HG02970 (cell line): ENCODE results near the gene MAGOH.

ENCODE experiments used
- ATAC-seq: cut with Tn5 transposase; IDR thresholded peaks from one replicate; pipeline ENCODE4 v1.9.1; 2021; ENCODE audit warnings: mild to moderate bottlenecking, moderate library complexity, moderate number of reproducible peaks; ENCODE audit not compliant: unreplicated experiment, low FRiP score

The MAGOH gene

DNA sequence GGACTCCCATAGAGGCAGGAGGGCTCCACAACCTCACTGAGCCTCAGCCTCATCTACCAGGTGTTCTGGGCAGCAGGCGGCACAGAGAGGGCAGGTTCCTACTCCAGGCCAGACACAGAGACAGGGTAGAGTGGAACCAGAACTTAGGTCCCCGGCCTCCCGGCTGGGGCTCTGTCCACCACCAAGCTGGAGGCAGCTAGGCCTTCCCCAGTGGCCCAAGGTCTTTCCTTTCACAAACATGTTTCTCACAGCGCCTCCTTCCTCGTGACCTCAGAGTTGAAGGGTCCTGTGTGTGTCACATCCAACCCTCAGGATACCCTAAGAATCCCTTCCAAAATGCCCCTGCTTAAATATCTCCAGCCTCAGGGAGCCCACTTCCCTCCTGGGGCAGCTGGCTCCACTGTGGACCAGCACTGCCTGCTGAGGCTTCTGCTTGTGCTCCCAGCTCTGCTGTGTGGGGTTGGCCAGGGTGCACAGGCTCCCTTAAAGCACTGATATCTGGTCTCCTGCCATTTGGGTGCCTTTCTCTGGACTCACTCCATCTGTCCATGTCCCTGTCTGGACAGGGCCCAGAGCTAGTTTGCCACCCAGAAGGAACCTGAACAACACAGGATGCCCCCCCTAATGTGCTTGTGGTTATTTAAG is 33.2 kb upstream of the MAGOH start:
- ATAC-seq, result no peak

DNA sequence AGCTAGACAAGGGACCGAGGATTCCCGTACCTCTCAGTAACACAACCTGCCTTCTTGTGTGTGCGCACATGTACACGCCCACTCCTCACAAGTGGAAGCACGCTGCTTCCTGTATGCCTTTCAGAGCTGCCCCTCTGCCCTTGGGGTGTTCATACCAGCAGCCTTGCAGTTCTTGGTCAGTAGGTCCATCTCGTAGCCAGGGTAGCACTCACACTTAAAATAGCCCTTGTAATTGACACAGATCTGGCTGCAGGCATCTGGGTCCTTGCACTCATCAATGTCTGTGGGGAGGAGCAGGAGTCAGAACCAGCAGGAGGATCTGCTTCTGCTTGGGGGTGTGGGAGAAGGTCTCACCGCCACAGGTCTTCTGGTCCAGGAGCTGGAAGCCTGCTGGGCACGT is 32.6 kb upstream of the MAGOH start:
- no peak for ATAC-seq

DNA sequence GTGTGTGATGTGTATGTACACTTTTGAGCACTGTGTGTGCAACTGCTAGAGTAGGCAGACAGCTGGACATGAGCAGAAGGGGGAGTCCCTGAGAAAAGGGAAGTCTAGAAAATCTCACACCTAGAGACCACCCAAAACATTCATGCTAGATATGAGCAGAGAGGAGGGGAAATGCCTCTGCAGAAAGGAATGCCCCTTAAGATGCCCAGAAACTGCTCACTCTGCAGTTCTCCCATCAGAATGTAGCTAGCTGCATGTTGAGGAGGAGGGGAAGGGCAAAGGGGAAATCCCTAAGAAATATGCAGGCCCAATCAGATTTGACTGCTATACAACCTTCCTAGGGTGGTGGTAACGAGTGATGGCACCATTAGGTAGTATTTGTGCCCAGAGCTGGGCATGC is 31.8 kb upstream of the MAGOH start:
- ATAC-seq, result no peak

DNA sequence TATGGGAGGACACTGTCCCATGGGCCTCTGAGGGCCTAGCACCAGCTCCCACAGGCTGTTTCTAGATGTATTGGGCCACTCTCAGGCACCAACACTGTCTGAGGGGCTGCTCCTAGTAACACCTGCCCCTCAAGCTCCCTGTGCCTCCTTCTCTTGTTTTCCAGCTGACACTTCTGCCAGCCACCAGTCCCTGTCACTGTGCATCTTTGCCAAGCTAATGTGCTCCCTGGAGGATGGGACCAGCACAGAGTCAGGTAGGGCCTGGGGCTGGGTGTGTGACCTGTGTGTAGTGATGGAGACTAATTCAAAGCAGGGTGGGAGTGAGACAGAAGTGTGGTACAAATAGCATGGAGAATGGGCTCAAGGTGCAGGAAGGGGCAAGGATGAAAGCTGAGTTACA is 29.4 kb upstream of the MAGOH start:
- ATAC-seq, result no peak

DNA sequence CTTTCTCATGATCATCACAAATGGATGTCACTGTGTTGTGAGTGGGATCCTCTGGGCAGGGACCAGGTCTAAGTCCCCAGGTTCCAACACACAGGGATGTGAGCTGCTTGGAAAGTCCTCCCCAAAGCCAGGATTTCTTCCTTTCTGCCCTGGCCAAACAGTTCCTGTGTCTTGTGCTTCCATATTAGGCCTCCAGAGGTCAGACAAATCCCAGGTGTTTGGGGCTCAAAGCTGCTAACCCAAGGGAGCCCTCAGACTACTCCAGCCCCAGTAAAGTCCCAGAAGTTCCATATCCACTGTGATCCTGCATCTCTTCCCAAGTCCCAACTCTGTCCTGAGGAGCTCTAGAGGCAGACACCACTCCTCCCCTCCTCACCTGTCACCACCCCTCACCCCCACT is 27.7 kb upstream of the MAGOH start:
- no peak for ATAC-seq

DNA sequence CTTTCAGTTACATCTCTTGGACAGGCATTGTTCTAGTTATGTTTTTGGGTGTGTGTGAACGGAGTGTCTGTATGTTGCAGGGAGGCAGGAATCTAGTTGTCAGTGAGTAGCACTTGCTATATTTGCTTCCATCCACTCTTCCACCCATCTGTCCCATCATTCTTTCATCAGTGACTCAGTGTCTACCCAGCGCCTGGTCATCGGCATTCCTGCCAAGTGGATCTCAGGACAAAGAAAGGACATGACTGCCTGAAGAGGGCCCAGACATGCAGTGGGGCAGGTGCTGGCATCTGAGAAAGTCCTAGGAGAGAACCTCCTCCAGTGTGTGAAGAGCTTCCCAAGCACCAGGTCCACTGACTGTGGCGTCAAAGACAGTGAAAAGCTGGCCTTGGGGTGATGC is 27.3 kb upstream of the MAGOH start:
- no peak for ATAC-seq

DNA sequence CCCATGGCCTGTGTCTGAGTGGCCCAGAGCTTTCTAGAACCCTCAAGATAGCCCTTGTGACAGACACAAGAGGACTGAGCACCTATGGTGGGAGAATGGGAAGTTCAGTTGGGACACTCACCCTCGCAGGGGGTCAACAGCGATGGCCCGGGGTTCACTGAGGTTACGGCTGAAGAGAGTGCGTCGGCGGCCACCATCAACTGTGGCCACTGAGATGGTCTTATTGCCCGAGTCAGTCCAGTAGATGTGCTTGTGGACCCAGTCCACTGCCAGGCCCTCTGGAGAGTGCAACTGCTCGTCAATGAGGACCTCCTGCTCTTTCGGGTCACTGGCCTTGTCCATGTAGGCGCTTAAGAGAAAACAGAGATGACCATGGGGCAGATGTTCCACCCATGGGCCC is 25.7 kb upstream of the MAGOH start:
- ATAC-seq, result no peak

DNA sequence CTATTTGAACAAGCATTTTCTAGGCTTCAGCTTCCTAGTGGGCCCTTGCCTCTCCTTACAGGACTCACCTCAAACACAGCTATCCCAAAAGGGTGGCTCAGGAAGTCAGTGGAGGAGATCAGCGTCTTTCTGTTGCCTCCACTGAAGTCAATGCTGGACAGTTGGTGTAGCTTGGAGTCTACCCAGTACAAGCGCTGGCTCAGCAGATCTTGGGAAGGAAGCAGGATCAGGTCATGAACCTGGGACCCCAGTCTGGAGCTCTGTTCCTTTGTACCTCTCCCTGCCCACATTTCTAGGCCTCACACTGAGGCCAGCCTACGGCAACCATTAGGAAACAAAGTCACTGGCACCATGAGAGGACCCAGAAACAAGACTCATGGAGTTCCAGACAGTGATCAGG is 23.7 kb upstream of the MAGOH start:
- ATAC-seq, result no peak

DNA sequence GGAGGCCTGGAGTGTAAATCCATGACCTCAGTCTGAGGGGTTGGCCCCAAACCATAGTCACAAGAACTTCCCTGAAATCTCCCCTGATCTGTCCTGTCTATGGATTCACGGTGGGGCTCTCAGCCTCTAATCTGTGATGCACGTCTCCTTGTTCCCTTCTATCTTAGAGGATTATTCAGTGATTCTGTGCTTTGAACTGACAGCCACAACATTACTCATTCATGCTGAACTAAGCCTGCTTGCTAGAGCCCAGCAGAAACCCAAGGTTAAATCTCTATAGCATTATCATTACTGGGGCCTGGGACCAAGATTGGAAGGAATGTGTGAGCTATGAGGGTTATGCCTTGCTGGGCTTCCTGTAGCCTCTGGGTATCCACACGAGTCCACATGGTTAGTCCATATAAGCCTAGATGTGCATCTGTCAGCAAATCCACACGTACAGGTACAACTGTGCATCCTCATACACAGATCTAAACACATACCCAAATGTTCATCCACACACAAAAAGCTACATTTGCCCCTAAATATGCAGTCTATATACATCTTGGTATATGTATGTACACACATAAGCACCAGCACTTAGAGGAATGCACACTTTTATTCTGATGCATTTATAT is 22.4 kb upstream of the MAGOH start:
- ATAC-seq, result no peak

DNA sequence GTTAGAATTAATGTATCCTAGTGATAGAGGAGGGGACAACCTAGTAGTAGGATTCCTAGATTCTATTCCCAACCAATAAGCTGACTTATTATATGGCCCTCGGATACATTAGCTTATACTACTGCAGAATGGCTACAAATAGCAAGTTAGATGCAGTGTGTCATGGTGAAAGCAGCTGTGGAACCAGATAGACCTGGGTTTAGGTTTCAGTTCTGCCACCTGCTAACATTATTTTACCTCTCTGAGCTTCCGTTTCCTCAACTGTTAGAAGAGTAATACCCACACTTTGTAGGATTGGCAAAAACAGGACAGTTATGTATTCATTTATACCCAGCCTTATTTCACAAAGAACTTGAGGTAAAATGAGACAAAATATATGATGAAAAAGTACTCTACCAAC is 21.6 kb upstream of the MAGOH start:
- ATAC-seq, result no peak

DNA sequence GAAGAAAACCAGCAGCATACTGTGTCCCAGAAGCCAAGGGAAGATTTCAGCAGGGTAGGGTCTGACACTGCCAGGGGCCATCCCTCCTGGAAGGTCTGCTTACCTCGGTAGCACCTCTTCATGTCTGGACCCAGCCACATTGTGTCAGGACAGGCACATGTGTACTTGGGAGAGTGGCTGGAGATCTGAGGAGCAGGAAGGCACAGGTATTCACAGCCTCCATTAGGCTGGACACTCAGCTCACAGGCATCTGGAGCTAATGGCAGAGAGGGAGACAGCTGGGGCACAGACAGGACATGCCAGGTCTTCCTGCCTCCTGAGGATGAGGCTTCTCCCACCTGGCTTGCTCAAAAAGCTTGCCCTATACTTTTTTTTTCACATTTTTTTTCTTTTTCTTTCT is 19.9 kb upstream of the MAGOH start:
- ATAC-seq, result no peak

DNA sequence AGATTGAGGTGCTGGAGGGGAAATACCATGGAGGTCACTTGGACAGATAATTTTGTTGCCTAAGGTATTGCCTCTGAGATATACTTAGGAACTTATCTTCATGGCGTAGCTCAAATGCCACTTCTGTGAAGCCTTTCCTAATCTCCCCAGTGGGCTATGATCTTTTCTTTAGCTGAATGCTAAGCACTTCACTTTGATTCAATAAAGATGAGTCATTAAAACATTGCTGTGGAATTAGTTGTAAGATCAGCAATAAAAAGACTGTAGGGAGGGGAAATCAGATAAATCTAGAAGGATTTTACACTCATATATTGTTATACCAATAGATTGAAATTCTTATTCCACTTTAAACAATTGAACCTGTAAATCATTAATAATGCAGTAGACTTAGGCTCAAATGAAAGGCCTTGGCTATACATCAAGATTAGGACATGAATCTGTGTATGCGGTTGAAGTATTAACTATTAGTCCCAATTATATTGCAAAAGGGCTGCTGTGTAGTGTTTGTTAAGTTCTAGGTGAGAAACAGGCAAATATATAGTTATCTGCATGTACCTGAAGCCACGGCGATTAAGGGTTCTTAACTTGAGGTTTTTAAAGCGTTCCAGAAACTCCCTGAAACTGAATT is 19.2 kb upstream of the MAGOH start:
- ATAC-seq, result no peak

DNA sequence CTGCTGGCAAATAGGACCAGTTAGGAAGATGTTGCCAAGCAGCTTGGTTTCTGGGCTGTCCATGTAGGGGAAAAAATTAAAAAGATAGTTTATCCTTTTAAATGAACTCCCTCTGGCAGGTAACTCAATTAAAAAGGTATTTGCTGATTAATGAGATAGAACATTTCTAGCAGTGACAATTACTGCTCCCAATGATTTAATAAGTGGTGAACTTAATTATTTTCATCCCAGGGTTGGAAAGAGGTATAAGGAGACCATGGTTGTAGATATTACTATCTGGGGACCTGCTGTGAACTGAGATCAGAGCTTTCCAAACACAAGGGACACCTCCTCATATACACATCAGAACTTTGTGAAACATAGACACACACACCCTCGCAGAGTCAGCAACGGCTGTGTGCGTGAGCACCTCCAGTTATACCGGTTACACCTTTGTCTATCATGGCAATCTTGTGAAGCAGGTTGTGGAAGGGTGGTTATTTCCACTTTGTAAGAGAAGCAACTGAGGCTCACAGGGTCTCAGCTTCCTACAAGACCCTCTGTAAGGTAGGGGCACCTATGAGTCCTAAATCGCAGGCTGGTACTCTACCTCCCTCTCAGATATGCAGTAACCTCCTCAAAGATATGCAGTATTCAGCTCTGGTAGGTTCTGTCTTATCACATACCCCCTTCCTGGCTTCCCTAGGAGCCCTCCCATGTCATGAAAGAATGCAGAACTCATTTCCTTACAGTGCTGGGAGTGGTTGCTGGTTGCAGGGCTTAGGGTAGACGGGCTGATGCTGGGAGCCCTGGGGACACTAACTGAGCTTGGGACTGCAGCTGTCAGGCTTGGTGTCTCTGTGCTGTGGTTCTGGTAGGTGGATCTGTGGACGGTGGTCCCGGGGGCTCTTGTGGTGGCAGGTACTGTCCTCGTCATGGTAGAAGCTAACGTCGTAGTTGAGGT is 18.5 kb upstream of the MAGOH start:
- ATAC-seq, result no peak

DNA sequence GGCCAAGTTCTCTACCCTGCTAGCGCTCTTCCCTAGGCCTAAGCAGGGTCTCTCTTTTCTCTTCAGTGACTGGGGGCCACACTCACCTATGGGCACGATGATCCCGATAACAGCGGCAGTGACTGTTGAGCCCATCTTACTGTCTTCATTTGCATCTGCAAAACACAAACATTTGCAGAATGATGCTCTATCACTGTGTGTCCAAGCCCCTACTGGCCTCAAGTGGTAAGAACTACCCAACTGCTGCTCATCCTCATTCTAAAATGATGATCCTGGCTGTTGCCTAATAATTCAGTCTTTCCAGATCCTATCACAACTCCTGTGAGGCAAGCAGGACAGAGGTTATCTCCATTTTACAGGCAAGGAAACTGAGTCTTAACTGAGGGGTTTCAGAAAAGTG is 16.7 kb upstream of the MAGOH start:
- ATAC-seq, result no peak

DNA sequence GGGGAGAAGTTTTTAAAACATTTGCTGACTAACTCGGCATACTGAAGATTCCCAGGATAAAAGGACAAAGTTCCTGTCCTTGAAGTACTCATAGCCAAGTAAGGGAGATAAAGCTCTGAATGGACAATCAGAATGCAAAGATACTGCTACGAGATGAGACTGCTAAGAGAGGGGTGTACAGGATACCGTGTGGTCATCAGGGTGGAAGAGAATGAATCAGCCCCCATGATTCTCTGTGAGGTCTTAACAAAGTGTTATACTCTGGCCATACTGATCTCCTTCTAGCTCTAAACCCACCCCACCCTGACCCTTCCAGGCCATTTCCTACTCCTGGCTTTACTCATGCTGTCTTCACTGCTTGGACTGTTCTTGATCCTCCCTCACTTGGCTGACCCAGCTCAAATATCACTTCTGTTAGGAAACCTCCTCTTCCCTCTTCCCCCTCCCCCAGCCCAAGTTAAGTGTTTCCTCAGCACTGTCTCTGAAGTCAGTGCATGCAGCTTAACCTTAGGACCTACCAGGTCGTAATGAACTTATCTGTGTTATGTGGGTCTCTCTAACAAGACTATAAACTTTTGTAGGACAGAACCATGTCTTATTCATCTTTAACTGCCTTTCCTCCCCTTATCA is 15.8 kb upstream of the MAGOH start:
- ATAC-seq, result no peak

DNA sequence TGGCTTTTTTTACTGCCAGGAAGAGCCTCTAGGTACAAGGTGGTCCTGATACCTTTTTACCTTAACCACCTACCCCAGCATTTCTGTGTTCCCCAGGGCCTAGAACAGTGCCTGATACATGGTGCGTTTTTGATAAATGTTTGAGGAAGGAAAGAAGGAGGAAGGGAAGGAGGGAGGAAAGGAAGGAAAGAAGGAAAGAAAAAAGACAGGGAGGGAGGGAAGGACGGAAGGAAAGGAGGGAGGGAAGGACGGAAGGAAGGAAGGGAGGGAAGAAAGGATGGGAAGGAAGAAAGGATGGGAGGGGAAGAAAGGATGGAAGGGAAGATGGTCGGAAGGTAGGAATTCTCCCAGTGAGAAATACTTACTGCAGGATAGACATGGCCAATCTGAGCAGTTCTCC is 12.0 kb upstream of the MAGOH start:
- no peak for ATAC-seq

DNA sequence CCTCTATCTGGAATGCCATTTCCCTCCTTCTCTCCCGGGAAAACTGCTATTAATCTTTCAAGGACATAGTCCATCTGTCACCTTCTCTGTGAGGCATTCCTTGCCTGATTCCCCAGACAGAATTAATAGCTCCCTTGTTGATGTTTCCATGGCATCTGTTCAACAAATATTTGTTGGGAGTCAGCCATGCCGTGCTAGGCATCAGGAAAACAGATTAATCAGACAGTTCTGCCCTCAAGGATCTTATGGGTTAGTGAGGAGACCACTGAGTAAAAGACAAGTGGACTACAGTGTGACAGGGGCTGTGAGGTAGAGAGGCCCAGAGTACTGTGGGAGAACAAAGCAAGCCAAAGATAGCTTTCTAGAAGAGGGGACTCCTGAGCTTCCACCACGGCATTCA is 11.4 kb upstream of the MAGOH start:
- ATAC-seq, result no peak

DNA sequence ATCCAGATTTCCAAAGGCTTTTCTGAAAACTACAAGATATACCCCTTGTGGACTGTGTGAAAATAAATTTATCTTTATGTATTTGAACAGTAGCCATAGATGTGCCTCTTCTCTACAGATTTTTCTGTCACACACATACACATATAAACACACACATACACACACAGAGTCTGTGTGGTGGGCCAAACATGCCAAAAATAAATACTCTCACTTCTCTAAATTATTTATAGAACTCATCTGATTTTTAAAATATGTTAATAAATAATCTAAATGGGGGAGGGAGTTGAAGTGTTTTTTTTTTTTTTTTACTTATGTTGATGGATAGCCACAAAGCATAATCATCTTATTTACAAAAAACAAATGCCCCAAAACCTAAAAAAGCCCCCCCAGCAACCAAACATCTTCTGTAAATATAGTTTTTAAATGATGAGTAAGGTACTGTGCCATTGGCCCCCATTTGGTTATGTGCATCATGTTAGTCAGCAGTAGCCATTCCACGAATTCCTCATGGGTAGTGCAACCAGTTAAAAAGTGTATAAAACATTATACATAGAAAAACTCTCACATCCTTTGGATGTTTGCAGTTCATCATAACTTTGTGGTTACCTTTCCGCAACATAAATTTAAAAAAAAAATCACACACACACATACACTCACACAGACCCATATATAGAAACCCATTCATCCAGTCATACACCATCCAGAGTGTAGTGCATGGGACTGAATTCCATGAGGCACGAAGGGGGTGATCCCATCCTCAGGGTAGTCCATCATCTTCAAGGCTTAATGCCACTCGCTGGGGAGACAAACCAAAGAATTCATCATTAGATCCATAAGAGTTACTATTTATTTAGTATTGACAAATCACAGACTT is 8.2 kb upstream of the MAGOH start:
- no peak for ATAC-seq

DNA sequence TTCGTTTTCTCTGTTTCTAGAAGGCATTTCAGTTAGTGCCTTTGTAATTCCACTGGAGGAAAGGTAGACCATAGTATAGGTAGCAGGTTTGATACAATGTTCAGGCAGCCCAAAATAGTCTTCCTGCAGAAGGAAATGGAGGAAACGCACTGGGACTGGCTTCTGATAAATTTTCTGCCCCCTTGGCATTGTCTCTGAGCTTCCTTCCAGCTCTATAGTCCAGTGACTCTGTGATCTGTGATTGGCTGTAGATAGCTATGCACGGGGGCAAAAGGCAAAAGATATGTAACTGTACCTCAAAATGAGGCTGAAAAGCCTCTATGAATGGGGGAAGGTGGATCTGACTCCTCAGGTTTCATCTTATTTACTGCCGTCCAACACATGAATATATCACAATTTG is 5.8 kb upstream of the MAGOH start:
- no peak for ATAC-seq

DNA sequence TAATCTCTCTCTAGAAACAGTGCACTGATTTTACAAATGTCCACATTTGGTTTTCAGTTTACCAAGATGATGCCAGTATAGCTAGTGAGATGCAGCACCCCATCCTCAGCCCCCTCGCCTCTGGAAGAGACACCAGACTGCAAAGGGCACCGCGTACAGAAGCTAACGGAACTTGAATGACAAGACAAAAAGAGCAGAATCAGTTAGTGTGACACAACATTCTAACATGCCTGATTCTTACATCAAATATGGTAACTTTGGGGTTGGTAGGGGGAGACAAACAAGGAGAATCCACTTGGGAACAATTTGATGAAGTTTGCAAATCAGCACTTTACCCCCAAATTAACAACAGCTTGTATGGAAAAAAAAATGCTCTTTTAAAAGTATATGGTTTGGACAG is 4.1 kb upstream of the MAGOH start:
- ATAC-seq, result no peak
